ENCODE results near the gene BRINP1.
"Not testable (repeated sequence)": the region's sequence is repeated elsewhere in the genome, so short reads cannot be mapped to it uniquely, and the experiment has no call there.

Gene BRINP1

DNA sequence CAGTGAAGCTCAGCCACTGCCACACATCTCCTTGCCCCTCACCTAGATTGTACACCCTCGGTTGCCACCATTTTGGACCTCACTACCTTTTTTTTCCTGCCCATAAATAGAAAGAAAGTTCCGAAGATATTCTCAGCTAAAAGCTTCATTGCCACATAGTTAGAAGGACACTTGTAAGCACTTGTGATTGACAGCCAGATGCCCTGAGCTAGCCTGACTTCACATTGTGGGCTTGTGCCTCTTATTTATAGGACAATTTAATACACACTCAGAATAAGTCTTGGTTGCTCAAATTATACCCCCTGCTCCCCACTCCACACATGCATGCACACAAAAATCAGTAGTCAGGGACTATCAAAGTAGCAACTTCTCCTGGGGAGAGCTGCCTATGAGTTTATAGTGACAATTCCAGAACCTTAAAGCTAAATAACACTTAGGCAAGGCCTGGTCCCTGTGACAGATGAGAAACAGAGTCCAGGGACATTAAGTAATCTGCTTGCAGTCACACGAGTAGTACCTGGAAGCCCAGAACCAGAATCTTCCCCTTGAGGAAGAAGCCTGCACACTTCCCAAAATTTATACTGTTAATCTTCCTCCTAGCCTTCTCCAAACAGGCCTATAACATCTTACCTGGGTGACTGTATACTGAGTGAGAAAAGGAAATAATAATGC is 184.8 kb downstream of the BRINP1 start:
- DNase-seq, result no peak

DNA sequence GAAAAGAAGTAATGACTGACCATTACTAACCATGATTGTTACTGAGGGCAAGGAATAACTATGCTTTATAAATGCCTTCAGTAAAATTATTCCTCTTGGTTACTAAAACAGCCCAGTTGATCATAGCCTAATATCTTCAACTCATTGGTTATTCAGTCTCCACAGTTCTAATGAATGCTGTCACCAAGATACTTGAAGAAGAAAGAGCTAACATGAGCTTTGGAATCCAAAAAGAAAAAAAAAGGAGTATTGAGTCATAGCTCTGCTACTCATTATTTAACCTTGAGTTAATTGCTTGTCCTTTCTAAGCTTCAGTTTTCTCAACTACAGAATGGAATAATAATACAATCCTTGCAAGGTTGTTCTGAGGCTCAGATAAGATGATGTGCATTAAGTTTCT is 187.7 kb downstream of the BRINP1 start:
- DNase-seq, result no peak

DNA sequence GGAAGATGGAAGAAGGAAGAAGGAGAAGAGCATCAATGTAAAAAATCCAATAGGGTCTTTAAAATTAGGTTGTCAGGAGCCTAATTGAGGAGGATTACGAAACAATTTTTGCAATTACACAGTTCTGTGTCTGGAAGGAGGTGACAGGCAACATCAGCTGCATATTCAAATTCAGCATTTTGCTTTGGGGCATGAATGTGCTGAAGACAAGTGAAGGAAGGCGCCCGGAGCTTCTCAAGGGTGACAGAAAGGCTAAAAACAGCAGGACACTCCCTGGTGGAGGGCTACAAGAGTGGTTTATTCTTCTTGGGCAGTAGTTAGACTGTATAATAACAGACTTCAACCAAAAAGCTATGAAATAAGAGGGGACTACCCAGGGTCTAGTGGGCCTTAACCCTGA is 188.3 kb downstream of the BRINP1 start:
- no peak for DNase-seq

DNA sequence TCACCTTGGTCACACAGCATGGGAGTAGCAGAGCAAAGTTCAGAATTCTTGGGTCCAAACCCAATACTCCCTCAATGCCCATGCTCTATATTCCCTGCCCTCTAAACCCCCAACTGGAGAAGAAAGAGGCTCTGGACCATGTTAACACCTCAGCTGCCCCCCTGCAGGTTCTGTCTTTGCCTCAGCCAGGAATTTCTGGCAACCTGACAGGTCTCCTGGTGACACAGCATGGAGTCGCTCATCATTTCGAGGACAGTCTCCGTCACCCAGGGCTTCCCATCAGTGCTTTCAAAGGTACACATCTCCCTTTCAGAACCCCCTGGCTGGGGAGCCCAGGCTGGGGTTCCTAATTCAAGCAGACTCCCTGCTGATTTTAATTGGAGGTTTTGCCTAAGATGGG is 189.5 kb downstream of the BRINP1 start:
- DNase-seq, result no peak

DNA sequence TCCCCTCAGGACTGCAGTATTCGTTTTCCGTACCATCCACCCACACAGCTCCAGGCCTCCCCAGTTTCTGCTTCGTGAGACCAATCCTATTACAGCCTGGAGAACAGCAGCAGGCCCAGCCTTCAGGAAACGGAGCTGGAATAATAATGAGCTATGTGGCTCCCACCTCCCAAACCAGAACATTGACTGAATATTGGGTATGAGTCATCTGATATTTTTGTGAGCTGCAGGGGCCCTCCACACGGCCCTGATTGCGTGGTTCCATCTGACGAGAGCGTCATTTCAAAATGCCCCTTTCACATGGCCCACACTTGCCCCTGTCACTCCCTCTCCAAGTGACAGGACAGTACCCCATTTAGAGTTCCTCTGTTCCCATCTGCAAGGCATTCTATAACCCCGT is 192.0 kb downstream of the BRINP1 start:
- DNase-seq, result no peak

DNA sequence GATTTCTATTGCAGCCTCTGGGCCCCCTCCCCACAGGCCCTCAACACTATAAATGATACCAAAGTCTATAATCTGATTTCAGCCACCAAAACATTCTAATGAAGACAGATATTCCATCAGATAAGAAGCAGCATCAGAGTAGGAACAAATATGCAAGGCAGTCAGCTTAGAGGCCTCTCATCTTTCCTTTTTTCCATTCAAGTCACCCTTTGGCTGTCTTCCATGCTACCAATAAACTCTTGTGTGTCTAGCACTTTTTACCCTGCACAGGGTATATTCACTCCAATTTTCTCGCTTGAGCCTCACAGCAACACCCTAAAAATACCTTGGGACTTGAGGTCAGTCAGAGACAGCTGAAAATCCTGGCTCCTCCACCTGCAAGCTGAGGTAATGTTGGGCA is 193.7 kb downstream of the BRINP1 start:
- DNase-seq, result no peak

DNA sequence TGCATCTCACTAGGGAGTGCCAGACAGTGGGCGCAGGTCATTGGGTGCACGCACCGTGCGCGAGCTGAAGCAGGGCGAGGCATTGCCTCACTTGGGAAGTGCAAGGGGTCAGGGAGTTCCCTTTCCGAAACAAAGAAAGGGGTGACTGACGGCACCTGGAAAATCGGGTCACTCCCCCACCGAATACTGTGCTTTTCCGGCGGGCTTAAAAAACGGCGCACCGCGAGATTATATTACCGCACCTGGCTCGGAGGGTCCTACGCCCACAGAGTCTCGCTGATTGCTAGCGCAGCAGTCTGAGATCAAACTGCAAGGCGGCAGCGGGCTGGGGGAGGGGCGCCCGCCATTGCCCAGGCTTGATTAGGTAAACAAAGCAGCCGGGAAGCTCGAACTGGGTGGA is 200.0 kb downstream of the BRINP1 start:
- DNase-seq, result not testable (repeated sequence)

DNA sequence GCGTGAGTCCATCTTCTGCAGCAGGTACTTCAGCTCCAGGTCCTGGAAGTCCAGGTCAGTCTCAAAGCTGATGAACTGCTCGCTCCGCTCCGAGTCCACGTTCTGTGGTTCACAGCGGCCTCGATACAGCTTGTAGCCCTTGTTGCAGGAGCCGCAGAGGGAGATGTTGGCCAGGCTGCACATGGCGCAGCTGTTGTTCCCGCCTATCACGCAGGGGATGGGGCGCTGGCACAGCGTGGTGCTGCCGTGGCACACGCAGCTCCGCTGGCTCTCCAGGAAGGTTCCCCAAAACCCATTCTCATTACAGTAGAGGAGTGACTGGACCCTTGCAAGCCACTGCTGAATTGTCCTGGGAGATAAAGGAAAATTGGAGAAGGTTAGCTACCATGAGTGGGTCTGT is 201.4 kb downstream of the BRINP1 start:
- no peak for DNase-seq

DNA sequence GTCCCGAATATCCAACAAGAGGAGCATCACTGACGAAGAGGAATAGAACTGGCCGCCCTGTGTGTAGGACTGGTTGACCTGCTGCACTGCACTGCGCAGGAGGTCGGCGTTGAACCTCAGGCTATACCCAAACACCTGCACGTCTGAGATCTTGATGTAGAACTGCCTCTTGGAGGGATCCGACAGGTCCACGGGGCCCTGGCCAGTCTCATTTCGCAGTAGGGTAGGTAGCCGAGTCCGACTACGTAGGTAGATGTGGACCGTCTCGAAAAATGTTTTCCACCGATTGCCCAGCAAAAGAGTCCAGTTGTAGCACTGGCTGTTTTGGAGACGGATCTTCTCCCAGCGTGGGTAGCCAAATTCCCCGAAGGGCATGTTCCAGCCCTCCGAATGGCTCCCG is 202.0 kb downstream of the BRINP1 start:
- no peak for DNase-seq

DNA sequence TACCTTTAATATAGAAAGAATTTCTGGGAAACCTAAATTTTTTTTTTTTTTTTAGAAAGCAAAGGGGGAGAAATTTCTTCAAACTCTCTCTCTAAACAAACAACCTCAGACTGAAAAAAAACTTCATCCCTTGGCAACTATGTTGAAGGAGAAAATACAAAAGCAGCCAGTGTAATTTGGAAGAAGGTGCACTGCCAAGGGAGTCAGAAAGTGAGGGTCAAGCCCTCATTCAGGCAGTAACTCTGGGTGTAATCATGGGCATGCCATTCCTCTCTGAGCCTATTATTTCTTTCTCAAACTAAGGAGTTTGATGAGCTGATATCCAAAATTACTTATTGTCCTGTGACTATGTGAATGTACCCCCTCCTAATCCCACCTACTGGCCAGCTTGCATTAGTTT is 203.1 kb downstream of the BRINP1 start:
- no peak for DNase-seq

DNA sequence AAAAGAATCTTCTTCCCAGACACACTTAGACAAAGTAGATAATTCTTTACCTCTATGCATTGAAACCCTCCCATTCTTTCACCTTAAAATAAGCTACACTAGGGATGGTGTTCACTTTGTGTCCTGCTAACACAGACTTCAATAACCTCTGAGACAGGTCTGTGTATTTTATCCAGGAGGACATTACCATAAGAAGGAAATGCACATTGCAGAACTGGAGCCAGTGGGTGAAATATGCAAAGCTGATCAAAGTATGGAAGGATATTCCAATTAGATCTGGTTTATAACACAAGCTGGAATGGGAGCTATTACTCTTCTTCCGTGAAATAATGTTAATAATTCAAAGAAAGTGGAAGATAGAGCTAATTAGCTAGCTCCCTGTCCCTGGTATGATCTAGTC is 204.1 kb downstream of the BRINP1 start:
- no peak for DNase-seq

DNA sequence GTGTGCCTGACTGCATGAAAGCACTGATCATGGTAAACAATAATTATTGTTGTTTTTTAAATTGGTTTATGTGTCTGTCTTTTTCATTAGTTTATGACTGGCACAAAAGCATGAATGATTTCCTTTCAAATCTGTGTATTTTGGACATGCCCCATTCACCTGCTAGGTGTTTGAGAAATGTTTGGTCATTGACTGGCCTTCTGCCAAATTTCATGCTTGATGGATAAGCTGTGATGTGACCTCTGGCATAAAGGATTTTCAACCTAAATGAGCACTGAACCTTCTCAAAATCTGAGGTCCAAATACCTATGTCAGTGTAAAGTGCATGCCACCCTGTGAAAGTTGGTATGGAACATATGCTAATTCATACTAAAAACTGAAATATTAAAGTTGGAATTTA is 204.5 kb downstream of the BRINP1 start:
- no peak for DNase-seq

DNA sequence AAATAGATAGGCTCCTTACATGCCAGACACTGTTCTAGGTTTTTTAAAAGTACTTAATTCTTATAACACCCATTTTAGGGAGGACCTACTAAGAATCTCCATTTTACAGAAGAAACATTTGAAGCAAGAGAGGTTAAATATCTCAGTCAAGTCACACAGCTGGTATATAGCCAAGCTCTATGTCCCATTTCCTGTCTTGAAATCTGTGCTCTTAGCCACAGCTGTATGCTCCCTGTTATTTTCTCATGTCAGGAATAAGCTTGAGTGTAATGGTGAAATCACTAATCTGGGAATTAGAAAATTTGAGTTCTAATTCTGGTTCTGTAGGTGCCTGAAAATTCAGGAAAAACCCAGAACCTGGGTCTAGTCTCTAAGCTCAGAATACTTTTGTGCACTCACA is 208.7 kb downstream of the BRINP1 start:
- no peak for DNase-seq

DNA sequence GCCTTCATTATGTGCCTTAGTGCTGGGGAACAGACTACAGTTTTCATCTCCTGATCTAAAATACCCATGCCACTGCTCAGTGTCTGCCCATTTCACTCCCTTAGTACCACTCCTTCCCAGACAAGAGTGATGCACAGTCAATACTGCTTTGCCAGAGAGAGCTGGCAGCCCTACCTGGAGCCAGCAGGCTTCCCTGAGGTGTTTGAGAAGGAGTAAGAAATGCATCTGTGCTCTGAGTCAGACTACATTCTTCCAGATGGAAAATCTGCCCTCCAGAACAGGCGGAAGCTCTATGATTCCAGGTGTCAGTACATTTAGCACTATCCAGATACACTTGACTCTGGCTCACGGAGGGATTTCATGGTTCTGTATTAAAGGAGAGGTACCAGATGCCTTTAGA is 209.8 kb downstream of the BRINP1 start:
- DNase-seq, result no peak

DNA sequence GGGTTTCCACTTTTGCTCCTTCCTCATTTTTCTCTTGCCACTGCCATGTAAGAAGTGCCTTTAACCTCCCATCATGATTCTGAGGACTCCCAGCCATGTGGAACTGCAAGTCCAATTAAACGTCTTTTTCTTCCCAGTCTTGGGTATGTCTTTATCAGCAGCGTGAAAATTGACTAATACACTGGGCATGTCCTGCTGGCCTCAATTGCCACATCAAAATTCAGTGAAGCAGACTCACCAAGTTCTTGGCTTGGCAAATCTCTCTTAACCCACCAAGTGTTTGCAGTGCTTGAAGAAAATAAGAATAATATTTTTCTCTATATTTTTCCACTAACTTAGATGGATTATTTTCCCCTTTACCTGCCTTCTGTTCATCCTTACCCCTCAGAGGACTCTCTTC is 212.0 kb downstream of the BRINP1 start:
- no peak for DNase-seq

DNA sequence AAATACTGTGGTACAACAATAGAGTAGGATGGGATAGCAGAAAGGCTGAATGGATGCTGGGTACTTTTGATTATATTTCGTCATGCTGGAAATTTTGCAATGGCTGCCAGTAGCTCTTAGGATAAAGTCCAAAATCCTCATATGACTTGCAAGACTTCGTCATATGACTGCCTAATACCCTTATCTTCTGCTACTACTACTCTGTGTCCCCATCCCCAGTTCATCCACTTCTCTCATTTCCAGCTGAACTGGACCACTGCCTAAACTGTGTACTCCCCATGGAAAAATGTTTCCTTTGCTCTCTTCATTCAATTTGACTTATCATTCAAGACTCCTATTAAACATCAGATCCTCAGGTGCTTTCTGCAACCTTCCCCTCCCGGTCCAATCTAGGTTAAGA is 212.9 kb downstream of the BRINP1 start:
- no peak for DNase-seq

DNA sequence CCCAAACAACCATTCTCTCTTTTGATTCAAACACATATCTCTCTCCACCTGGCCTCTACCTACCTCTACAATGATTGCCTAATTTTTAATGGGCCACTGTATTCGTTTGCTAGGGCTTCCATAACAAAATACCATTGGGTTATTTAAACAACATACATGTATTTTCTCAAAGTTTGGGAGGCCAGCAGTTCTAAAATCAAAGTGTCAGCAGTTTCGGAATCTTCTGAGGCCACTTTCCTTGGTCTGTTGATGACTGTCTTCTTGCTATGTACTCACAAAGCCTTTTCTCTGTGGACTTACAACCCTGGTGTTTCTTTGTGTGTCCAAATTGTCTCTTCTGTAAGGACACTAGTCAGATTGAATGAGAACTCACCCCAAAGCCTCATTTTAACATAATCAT is 214.7 kb downstream of the BRINP1 start:
- no peak for DNase-seq

DNA sequence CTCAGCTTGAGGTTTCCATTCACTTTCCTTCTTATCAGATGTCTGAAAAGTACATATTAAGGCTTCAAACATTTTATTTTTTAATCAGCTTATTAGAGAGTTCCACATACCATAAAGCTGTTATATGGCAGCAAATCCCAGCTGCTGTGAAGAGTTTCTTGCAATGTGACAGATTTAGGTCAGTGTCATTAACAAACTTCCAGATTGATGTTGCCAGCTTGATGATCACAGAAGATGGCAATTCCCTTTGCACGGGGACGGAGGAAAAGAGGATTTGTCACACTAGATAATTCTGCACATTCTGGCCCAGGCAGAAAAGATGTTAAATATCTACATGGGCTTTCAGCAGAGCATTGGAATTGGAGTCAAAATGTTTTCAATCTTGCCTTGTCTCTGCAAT is 215.8 kb downstream of the BRINP1 start:
- DNase-seq, result no peak

DNA sequence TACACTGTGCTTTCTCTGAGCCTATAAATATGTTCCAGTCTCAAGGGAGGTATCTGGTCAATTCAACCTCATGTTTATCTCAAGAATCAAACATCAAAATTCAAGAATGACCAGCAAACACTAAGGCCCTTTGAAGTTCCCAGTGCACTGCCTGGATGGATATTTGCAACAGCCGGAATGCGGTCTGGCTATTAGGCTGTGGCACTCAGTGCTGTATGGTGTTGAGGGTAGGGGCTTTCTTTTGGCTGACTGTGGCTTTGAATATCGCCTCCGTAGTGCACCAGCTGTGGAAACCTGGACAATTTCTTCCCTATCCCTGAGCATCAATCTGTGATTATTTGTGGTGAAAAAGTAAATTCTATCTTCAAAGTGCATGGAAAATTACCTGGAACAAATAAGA is 220.4 kb downstream of the BRINP1 start:
- no peak for DNase-seq

DNA sequence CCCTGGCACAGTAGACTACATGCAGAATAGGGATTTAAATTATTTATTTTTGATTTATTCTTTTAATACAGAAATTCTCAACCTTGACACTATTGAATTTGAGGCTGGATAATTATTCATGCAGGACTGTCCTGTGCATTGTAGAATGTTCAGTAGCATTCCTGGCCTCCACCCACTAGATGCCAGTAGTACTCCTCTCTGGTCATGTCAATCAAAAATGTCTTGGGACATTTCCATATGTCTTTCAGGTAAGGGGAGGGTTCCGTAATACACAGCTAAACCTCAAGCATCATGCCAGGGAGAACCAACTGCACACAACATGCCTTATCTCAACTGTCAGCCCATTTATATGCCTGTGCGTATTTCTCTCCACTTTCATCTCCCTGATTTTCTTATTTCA is 231.8 kb downstream of the BRINP1 start:
- DNase-seq, result no peak

DNA sequence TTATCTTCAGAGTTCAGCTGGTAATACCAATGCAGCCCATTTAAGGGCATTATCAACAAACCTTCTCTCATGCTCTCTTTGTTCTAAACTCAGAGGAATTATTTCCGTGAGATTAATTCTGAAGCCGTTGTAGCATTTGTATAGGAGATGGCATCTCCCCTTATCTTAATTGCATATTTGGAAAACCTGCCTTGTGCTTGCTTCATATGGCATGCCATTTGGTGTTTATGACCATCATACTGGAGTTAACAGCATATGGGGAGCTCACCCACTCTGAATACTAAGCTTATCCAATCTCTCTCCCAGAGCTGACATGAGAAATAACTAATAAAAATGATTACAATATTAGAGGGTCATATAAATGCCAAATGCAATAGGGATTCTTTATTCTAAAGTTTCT is 243.2 kb downstream of the BRINP1 start:
- DNase-seq, result no peak

DNA sequence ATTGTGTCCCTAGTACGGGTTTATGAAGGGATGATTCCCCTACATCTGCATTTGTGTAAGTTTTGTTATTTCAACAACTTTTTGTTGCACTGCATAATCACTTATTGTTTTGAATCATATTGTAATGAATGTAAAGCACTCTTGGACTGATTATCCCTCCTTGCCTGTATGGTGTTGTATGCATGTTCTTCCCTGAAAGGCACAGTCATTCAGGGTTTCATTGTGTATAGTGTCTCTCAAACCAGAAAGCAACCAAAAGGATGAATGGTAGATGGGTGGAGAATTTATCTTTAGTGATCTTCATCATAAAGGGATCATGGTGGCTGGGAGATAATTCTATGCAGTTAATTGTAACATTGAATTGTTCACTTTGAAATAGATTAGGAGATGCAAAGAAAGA is 247.3 kb downstream of the BRINP1 start:
- DNase-seq, result no peak

DNA sequence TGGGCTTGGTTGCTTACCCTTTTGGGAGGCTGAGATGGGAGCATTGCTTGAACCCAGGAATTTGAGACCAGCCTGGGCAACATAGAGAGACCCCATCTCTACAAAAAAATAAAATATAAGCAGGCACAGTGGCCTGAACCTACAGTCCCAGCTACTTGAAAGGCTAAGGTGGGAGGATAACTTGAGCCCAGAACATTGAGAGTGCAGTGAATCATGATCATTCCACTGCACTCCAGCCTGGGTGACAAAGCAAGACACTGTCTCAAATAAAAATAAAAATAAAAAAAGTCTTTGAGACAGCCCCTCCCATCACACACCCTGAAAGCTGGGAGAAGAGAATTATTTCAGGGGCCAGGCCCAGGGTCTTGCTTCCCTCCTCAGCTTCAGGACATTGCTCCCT is 251.8 kb downstream of the BRINP1 start:
- DNase-seq, result no peak
